HepG2 (cell line): ENCODE measurements around the gene TSSK1B. TPM values are rescaled to one million over a fixed set of nuclear protein-coding genes. Genes with fewer than 3 reads are reported as not detected.

ENCODE experiments used
- SKI ChIP-seq: fragments of 450-650 bp; IDR thresholded peaks from one replicate; pipeline ENCODE4 v1.6.1; 2018; ENCODE audit warnings: mild to moderate bottlenecking; ENCODE audit not compliant: partially characterized antibody
- polyA plus RNA-seq, 8 experiments: library from polyadenylated mRNA; depleted of rRNA in 3 of 8; stranded (reverse) in 7 of 8; unstranded in 1 of 8; fragments of >200 nt; fragmentation: Illumina TruSeq in 4 of 8; extraction: Trizol in 4 of 8; gene quantifications; 2 replicates each; pipeline versions ENCODE4 v1.2.1 to v1.2.3, GENCODE V29; 2011 to 2016; ENCODE audit warnings: low read depth in 4 of 8, missing spikeins in 1 of 8, mixed read lengths in 1 of 8; ENCODE audit not compliant: insufficient read depth in 1 of 8
- total RNA-seq, 5 experiments: library from RNA; depleted of rRNA; stranded (reverse); fragments of >200 nt; fragmentation: Illumina TruSeq; extraction: Trizol; gene quantifications; 2 replicates each; pipeline ENCODE4 v1.2.3, GENCODE V29; 2016; ENCODE audit warnings: low read depth in 1 of 5

Gene TSSK1B
- total and polyA plus RNA-seq, 2 of the 13 experiments (the other 11 are each of a cell fraction or from before 2014, with no cell fraction given) = not detected

- TF ChIP-seq SKI = no peak
These were observed 52.1 kb downstream of the TSSK1B start (continued) for GRCh38 chr5:113382731-113383130.

Other genes starting within 250 kb of the TSSK1B start
- 2.4 and 3.0 TPM in 2 replicates for gene MCC, start 53.5 kb upstream of the TSSK1B start, total RNA-seq (2016; rRNA removed; fragmentation: Illumina TruSeq; extraction: Trizol)
- gene MCC, start 53.5 kb upstream of the TSSK1B start, polyA plus RNA-seq (2011; rRNA removed) = 0.55 and 1.0 TPM in 2 replicates
- 17.8 and 21.2 TPM in 2 replicates for gene YTHDC2, start 78.7 kb upstream of the TSSK1B start, total RNA-seq (2016; rRNA removed; fragmentation: Illumina TruSeq; extraction: Trizol)
- 5.5 and 6.7 TPM in 2 replicates for gene YTHDC2, start 78.7 kb upstream of the TSSK1B start, polyA plus RNA-seq (2011; rRNA removed)